Neutrophil (primary cell): ENCODE results near the gene MET.

ENCODE experiments used
- H3K27ac ChIP-seq: fragments of 200-600 bp; sonication (generic); 2 replicates; pipeline ENCODE4 v1.5.1; 2016; ENCODE audit warnings: mild to moderate bottlenecking, moderate library complexity
- H3K27me3 ChIP-seq: fragments of 200-600 bp; sonication (generic); 2 replicates; pipeline ENCODE4 v1.6.0; 2016; ENCODE audit warnings: mild to moderate bottlenecking
- H3K36me3 ChIP-seq: fragments of 200-600 bp; sonication (generic); 2 replicates; pipeline ENCODE4 v1.5.1; 2017
- H3K4me1 ChIP-seq, 2 experiments: fragments of 200-600 bp in 1 of 2; sonication (generic) in 1 of 2; 1 replicate in 1 of 2; 2 replicates in 1 of 2; pipeline versions ENCODE4 v1.5.1 to v1.6.1; 2013 to 2016; ENCODE audit warnings: low read depth in 1 of 2, low read length in 1 of 2, mild to moderate bottlenecking in 1 of 2, moderate library complexity in 1 of 2; ENCODE audit not compliant: control insufficient read depth in 1 of 2, insufficient read depth in 1 of 2
- H3K4me3 ChIP-seq, 2 experiments: fragments of 200-600 bp in 1 of 2; sonication (generic) in 1 of 2; 1 replicate in 1 of 2; 2 replicates in 1 of 2; pipeline ENCODE4 v1.5.1; 2013 to 2016; ENCODE audit warnings: low read depth in 1 of 2, low read length in 1 of 2, mild to moderate bottlenecking in 1 of 2, moderate library complexity in 1 of 2
- H3K9me3 ChIP-seq: fragments of 200-600 bp; sonication (generic); 2 replicates; pipeline ENCODE4 v1.5.1; 2016
- CTCF ChIP-seq: fragments of 200-600 bp; sonication (generic); IDR thresholded peaks from 2 replicates; pipeline ENCODE4 v1.5.1; 2016; ENCODE audit warnings: antibody characterized with exemption

MET gene

GRCh38 chr7:116644628-116645027 is 27.4 kb upstream of the MET start:
- Histone ChIP-seq H3K4me1 (no peaks in the 10 kb centered on the region), H3K27me3 (no peaks in the 10 kb centered on the region), H3K4me3 (no peak overlapping the region), H3K36me3 (no peaks in the 10 kb centered on the region), H3K9me3 (no peaks in the 10 kb centered on the region), H3K27ac (no peak overlapping the region)
- TF ChIP-seq CTCF, result no peak

- no peak overlapping the region for H3K27ac ChIP-seq
- no peaks in the 10 kb centered on the region for H3K4me1 ChIP-seq
- TF ChIP-seq CTCF, result no peak
- no peaks in the 10 kb centered on the region for H3K9me3 ChIP-seq
- no peaks in the 10 kb centered on the region for H3K36me3 ChIP-seq
- no peak overlapping the region for H3K4me3 ChIP-seq
- H3K27me3 ChIP-seq, result no peaks in the 10 kb centered on the region
Measured at GRCh38 chr7:116647290-116647689, 24.7 kb upstream of the MET start.

GRCh38 chr7:116647861-116648260 is 24.1 kb upstream of the MET start:
- Histone ChIP-seq H3K27me3 (no peaks in the 10 kb centered on the region), H3K27ac (no peak overlapping the region), H3K4me1 (no peaks in the 10 kb centered on the region), H3K4me3 (no peak overlapping the region), H3K9me3 (no peaks in the 10 kb centered on the region), H3K36me3 (no peaks in the 10 kb centered on the region)
- TF ChIP-seq CTCF, result no peak

- Histone ChIP-seq H3K36me3 (no peaks in the 10 kb centered on the region), H3K27ac (no peak overlapping the region), H3K4me3 (no peak overlapping the region), H3K9me3 (no peaks in the 10 kb centered on the region), H3K4me1 (no peaks in the 10 kb centered on the region), H3K27me3 (no peaks in the 10 kb centered on the region)
- no peak for TF ChIP-seq CTCF
Measured at GRCh38 chr7:116650436-116650835, 21.6 kb upstream of the MET start.

- no peaks in the 10 kb centered on the region for H3K36me3 ChIP-seq
- no peak overlapping the region for H3K27ac ChIP-seq
- no peaks in the 10 kb centered on the region for H3K9me3 ChIP-seq
- no peak for TF ChIP-seq CTCF
- H3K27me3 ChIP-seq, result no peaks in the 10 kb centered on the region
- H3K4me1 ChIP-seq, result no peaks in the 10 kb centered on the region
- H3K4me3 ChIP-seq, result no peak overlapping the region
Measured at GRCh38 chr7:116652793-116653192, 19.2 kb upstream of the MET start.

GRCh38 chr7:116653204-116653603 is 18.8 kb upstream of the MET start:
- no peaks in the 10 kb centered on the region for H3K4me1 ChIP-seq
- H3K9me3 ChIP-seq, result no peaks in the 10 kb centered on the region
- H3K27me3 ChIP-seq, result no peaks in the 10 kb centered on the region
- TF ChIP-seq CTCF, result no peak
- no peak overlapping the region for H3K27ac ChIP-seq
- H3K4me3 ChIP-seq, result no peak overlapping the region
- no peaks in the 10 kb centered on the region for H3K36me3 ChIP-seq
